DMS 273 (cell line): ENCODE data around the gene HOXB3.
"Not testable (repeated sequence)": the region's sequence is repeated elsewhere in the genome, so short reads cannot be mapped to it uniquely, and the experiment has no call there.

Experiments used
- DNase-seq: peaks from one replicate; lab custom pipeline; 2025; ENCODE audit not compliant: unreplicated experiment; lab: John Stamatoyannopoulos, UW

Gene HOXB3

DNA sequence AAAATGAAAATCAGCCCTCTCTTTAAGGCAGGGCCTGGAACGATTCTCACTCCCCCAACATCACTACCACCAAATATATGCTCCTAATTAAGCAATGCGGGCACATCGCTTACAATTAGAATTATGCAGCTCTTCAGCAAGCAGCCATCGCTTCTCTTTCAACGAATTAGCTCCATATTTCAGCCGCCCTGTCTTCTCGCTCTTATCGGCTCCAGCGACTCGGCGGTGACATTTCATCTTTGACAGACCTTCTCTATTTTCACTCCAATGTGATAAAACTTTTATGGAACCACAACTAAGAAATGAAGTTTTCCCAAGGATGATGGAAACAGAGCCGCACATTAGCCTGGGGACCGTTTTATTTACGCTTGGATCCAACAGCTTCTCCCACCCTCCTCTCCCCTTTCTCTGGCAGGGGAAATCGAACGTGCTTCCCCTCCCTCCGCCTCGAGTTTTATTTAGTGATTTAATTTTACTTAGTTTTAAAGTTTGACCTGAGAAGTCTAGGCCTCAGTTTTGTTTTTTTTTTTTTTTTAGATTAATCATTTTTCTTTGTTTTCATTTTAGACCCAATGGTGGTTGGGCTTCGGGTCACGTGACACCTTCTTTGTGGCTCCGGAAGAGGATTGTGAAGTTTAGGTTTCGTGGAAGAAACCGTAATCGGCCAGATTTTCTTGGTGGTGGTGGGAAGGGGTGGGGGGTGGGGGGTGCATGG lies 42.1 kb downstream of the HOXB3 start:
- no peak for DNase-seq

DNA sequence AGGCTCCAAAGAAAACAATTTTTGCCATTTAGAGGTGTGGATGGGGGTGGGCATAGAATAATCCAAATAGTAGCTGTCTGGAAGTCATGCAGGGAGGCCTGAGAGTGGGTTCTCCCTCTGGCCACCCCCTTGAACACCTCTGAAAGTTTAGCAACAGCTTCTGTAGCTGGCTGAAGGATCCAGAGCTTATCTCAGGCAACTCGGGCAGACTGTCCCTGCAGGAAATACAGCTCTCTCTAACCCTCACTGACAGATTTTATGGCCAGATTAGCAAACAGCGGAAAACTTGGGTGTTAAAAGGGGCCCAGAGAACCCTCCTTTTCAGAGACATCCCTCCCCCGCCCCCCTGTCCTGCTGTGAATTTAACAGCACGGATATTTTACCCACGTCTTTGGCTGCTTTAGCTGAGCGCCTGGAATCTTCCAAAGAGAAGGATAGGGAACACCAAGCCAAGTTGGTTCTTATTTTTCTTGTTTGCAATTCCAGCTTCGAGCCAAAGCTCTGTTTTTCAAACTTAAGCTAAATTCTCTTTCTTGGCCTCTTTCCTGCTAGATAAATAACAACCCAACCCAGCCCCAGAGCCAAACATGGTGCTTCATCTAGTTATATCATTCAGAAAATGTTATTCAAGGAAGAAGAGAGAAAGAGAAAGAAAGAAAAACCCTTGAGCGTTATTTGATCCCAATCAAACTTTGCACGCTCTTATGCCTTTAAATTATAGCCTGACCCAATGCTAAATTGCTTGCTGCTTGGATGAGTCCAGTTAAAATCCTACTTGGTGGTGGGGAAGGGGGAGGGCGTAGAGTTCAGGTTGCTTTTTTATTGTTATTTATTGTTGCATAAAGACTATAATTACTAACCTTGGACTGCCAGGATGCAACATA lies 42.9 kb downstream of the HOXB3 start:
- DNase-seq: no peak

DNA sequence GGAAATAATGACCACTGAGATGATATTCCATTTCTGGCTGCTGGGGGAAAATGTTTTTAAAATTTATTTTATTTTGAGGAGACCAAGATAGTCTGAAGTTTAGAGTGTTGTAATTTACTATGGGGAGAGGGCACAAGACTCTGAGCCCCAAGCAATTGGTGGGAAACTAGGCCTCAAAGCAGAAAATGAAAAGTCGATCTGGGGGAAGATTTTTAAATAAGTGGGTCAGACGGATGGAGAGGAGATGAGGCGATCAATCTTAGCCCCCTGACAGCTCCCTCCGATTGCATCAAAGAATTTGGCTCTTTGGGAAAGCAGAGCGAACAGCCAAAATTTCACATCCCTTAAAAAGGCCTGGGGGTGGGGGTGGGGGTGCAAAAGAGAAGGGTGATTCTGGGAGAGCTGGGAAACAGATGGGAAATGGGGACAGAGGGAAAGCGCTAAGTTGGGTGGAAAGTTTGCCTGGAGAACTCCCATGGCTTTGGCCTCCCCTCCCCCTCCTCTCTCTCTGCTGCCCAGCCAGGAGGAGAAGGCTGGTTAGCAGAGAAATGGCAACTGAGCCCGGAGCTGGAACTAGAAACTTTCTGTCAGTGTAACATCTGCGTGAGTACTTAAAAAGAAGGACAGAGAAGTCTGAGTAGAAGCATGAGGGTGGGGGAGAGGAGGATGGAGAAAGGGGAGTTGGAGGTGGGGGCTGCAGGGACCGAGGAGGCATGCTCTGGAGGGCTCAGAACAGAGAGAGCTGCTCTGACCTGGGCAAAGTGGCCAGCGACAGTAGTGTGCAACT lies 43.7 kb downstream of the HOXB3 start:
- DNase-seq: no peak

DNA sequence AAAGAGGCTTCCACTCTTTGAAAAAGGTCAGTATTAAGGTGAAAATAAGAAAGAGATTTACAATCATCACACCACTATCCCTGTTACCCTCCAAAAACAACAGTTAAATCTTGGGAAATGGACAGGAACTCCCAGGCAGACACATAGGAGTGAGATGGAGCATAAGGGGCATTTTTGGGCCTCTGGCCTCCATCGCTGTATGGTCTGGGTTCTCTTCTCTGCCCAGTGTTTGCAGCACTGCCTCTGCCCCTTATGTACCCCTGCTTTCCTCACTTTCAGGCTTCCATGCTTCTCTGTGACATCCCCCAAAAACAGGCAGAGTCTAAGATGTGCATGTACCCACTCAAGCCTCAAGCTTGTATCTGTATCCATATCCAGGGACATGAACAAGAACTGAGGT lies 44.5 kb downstream of the HOXB3 start:
- DNase-seq: no peak

DNA sequence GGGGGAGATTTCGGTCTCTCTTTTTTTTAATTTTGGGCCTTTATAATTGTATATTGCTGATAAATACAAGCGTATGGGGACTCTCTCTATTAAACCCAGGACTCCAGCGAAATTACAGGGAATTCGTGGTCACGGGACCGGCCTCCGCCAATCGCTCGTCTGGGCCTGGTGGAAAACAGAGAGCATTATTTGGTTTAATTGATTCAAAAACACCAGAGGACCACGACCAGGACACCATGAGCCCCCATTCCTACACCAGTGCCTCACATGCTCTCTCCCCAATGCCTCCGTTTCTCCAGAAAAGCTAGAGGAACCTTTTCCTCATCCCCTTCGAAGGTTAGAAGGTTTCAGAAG lies 45.0 kb downstream of the HOXB3 start, which contains the start of gene HOXB2:
HOXB2 (minus strand) TSS at position 88 of the 354 bp plus-strand sequence. CDS start 198 bp downstream, outside the sequence.
- no peak for DNase-seq

DNA sequence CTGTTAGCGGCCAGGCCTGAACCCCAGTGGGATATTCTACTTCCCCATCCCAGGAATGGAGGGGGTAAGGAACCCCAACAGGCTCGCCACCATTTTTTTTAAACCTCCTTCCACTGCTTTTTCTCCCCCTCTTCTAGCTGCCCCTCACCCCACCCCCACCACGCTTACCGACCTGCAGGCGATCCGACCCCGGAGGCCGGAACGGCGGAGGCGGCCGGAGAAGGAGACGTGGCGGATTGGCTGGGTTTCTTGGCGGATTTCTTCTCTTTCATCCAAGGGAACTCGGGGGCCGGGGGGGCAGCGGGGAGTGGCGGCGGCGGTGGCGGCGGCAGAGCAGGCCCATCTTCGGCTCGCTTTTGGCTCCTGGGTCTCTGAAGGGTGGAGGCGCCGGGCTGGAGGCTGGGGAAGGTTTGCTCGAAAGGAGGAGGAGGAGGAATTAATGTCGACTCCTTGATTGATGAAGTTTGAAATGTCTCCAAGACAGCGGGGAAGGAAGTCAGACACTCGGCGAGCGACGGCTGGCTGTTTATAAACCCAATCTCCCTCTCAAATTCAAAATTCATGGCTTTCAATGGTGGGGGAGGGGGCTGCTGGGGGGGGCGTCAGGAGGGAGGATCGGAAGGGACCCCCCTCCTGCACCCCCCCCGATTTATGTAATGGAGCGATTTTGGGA lies 45.6 kb downstream of the HOXB3 start:
- no peak for DNase-seq

DNA sequence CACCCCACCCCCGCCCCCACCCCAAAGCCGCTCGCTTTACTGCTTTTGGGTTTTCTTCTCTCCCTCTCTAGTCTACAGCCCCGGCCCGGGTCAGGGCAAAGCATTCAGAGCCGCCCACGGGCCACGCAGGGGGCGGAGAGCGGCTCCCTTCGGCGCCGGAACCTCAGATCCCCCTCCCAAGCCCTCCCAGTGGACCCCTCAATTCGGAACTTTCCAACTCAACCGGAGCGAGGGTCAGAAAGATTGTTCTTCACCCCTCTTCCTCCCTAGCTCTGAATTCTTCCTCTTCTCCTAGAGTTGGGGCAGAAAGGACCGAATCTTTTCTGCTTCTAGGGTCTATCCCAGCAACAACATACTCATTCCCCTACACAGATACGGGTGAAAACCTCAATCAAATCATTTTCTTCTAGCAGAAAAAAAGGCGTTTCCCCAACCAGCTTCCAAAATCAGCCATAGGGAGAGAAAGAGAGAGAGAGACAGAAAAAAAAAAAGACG lies 46.1 kb downstream of the HOXB3 start:
- no peak for DNase-seq

DNA sequence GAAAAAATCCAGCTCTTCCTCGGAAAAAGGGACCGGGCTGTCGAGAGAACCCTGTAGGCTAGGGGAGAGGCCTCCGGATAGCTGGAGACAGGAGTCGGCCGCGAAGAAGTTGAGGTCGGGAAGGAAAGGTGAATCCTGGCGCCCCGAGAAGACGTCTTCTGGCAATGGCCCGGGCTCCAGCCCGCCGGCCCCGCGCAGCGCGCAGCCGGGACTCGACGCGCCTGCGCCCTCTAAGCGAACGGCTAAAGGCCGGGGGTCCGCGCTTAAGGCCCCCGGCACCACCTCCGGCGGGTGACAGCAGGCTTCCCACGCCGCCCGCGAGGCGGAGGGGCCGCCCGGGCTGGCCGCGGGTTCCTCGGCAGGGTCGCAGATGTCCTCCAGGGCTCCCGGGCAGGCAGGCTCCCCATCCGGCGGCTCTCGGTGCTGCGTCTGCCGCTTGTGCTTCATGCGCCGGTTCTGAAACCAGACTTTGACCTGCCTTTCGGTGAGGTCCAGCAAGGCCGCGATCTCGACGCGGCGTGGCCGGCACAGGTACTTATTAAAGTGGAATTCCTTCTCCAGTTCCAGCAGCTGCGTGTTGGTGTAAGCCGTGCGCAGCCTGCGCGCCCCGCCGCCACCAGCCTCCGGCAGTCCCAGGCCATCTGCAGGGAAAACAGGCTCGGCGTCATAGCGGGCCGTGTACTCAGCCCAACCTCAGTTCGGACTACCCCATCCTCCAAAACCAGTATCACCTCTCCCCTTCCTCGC lies 46.8 kb downstream of the HOXB3 start:
- DNase-seq: peak; percentile 23

DNA sequence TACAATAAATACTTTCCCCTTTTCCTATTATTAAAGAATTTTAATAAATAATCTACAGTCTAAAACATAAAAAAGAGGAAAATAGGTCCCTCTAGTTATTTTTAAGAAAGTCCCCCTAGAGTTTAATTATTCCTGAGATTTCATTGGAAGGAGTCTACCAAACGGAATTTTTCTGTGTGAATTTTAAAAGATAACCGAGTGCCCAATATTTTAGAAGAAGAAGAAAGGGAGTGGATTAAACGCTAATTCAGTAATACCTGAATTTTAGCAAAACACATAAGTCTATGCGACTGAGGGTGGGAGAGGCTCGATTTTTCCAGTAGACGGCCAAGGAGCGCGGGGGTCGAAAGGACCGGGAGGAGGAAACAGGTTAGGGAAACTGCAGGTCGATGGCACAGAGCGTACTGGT lies 47.3 kb downstream of the HOXB3 start:
- no peak for DNase-seq

DNA sequence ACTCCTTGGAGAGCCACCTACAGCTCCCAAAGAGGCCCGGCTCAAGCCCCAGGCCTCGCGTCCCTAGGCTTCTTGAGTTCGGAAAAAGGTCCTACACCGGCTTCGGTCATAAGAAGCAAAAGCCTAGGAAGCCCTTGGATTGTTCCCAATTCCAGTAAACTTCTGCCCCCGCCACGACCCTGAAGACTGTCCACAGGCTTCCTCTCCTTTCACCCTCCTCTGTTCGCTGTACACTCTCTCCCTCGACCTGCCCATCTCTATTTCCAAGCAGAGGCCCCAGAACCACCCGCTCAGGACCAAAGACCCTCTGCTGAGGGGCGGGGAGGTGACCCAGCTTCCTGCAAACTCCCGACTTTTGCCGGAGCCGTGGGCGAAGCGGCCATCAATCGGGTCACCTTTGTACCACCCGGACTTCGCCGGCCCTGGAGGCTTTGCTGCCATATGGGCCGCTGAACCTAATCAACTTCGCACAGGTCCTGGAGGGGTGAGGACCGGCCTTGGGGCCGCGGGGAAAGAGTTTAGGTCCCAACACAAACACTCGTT lies 47.9 kb downstream of the HOXB3 start:
- no peak for DNase-seq

DNA sequence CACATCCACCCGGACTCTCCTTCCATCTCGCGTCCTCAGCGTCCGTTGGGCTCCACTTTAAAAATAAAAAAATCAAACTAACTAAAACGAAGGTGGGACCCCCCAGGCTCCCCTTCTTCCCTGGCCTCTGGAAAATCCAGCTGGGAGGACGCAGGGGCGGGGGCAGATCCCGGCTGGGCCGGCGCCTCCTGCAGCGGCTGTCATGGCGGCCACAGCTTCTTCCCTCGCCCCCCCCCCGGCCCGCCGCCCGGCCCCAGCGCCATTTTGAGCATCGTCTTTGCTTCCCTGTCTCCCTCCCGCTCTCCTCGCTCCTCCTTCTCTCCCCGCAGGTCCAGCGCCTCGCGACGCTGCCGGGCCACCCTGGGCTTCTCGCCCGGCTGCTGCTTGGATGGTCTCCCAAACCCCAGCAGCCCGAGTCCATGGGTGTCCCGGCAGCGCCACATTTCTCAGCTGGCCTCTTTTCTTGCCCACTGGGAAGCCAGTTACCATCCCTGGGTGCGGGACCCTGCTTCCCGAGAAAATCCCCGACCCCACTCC lies 48.4 kb downstream of the HOXB3 start:
- DNase-seq: no peak

DNA sequence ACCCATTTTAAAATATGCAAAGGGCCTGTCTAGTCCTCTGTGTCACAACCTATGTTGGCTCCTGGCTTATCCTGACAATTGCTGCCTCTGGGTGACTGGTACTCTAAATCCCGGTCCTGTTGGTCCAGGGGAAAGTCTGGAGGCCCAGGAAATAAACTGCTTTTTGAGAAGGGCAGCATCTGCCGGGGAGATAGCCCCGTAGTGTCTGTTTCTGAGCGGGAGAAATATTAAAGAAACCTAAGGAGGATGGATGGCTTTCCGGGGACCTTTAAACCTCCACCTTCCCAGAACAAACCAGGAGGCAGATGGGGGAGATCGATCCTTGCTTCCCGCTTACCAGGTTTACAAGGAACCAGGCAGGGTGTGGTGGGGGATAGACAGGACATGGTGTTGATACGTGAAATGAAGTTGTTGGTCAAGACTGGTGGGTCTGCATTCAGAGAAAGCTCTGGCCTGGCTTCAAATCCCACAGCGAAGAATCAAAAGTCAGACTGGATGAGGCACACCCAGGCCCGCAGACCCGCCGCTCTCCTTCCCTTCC lies 48.9 kb downstream of the HOXB3 start:
- DNase-seq: no peak

DNA sequence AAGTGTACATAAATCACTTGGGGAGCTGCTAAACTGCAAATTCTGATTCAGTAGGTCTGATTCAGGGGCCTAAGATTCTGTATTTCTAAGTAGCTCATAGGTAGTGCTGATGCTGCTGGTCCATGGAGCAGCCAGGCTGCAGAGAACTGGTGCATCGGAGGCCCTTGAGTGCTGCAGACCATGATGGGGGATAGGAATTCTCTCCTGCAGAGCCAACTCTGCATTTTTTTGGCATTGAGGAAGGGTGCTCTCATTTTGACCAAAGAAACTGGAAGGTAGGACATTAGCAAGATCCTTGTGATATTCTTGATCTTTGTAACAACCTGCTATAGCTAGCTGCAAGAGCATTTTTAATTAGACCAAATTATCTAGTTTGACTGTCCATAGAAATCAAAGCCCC lies 49.8 kb downstream of the HOXB3 start:
- no peak for DNase-seq

DNA sequence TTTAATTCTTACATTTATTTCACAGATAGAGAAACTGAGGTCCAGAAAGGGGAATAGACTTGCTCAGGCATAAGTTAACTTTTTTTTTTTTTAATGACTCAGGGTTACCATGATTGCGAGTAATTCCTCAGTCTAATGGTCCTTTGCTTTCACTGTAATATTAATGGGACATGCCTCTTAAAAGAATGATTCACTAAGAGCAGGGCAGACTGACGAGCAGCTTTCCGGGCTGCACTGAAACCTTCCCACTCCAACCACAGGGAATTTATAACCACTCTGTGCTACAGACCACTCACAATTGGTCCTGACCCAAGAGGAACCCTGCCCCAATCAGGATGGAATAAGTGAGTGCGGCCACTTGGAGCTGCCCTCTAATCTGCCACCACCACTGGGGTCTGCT lies 50.9 kb downstream of the HOXB3 start:
- no peak for DNase-seq

DNA sequence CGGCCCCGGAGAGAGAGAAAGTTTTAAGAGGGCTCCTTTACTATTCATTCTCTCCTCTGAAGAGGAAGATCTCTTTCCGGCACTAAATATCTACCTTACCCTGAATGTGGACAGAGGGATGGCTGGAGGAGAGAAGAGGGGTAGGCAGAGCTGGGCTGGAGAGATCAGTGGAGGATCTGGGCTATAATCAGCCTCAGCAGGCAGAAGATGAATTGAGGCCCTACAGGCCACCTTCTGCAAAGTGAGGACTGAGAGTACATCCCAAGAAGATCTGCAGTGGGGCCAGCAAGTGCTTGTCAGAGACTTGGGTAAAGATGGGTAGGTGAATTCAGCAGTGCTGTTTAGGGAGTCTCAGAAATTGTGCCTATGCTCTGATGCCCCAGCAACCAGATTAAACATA lies 52.7 kb downstream of the HOXB3 start:
- no peak for DNase-seq

DNA sequence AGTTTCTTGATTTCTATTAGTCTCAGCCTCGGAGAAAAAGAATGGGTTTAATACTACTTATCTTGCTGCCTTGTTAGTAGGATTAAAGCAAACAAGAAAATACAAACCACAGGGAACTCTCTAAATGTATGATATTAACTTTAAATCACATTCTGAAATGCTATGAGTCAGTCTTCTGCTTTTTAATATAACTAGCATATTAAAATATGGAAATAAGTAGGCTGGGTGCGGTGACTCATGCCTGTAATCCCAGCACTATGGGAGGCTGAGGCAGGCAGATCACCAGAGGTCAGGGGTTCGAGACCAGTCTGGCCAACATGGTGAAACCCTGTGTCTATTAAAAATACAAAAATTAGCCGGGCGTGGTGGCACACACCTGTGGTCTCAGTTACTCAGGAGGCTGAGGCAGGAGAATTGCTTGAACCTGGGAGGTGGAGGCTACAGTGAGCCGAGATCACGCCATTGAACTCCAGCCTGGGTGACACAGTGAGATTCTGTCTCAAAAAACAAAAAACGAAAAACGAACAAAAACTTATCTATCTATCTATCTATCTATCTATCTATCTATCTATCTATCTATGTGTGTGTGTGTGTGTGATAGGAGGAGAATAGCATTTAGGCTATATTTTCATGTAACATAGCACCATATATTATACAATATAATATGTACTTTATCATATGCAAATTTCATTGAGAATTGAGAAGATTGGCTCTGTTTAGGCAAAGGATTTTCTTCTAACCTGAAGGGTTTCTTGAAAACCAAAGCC lies 54.1 kb downstream of the HOXB3 start:
- DNase-seq: not testable (repeated sequence)

DNA sequence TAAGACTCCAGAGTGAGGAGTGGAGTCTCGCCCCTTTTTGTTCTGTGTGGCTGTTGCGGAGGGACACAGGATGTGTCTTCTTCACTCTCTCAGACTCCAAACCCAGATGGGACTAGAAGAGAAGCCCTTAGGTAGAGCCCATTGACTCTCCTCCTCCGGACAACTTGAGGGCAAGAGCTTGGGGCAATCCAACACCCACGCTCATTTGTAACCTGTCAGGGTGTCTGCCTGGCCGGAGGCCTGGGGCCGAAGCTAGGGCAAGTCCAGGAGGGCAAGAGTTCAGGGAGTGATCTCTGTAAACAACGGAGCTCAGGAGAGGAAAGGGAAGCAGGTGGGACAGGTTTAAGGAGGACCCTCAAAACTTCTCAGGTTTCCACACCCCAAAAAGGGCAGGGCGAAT lies 57.8 kb downstream of the HOXB3 start:
- DNase-seq: no peak

DNA sequence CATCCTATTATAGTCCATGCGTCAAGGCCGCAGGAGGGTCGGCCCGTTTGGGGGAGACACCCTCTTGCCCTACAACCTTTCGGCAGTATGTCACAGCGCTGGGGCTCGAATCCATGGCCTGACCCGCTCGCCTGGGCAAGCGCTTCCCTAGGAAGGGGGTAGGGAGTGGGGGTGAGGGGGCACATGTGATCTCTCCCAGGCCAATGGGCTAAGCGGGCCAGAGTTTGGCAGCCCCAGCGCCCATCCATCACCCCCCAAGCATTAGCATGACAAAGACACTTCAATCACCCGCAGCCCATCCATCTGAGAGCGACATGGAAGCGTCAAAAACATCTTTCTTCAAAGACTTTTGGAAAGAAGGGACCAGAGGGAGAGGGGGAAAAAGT lies 59.2 kb downstream of the HOXB3 start, which contains the start of gene HOXB1:
HOXB1 (minus strand) TSS at position 125 of the 386 bp plus-strand sequence; CDS start at position 18, 107 bp downstream.
- no peak for DNase-seq
